D721Med (cell line): ENCODE measurements around the gene LRRC56.

Source experiments
- DNase-seq: peaks from one replicate; pipeline ENCODE4 v3.0.0; 2011; ENCODE audit warnings: low spot score; ENCODE audit not compliant: insufficient read length
- FAIRE-seq: peaks from 2 replicates; lab custom pipeline; 2011; peaks lifted over from hg19 to GRCh38; lab: Jason Lieb, UNC
- CTCF ChIP-seq: IDR thresholded peaks from 2 replicates; pipeline ENCODE4 v1.5.1; 2012; ENCODE audit warnings: mild to moderate bottlenecking, control low read depth; ENCODE audit not compliant: insufficient read depth; ENCODE audit errors: missing control alignments

The LRRC56 gene

GRCh38 chr11:506995-507726 is 30.2 kb upstream of the LRRC56 start, which contains the start of gene RNH1:
Gene RNH1 (minus strand): TSS chr11:507242. CDS start chr11:502162, 5,080 bp downstream.
- FAIRE-seq (no peak), DNase-seq (peak; percentile 61)
- TF ChIP-seq CTCF, result no peak

- no peak for TF ChIP-seq CTCF
- FAIRE-seq (no peak), DNase-seq (no peak)
Measured at GRCh38 chr11:507727-508515, 29.4 kb upstream of the LRRC56 start.

- no peak for TF ChIP-seq CTCF
- DNase-seq (no peak), FAIRE-seq (no peak)
Measured at GRCh38 chr11:508956-509355, 28.4 kb upstream of the LRRC56 start.

GRCh38 chr11:512761-513595 is 24.3 kb upstream of the LRRC56 start:
- no peak for FAIRE-seq

GRCh38 chr11:514606-515005 is 22.7 kb upstream of the LRRC56 start:
- DNase-seq (no peak), FAIRE-seq (no peak)
- TF ChIP-seq CTCF, result no peak

More at GRCh38 chr11:512761-513595, 24.3 kb upstream of the LRRC56 start:
- no peak for DNase-seq
- TF ChIP-seq CTCF, result no peak

- FAIRE-seq, result no peak
- TF ChIP-seq CTCF, result no peak
- no peak for DNase-seq
Measured at GRCh38 chr11:515131-515530, 22.2 kb upstream of the LRRC56 start.
